ENCODE measurements around the gene FANCI. TPM values are rescaled to one million over a fixed set of nuclear protein-coding genes. Genes with fewer than 3 reads are reported as not detected.
"Not testable (repeated sequence)": the region's sequence is repeated elsewhere in the genome, so short reads cannot be mapped to it uniquely, and the experiment has no call there.

Gene FANCI
- total RNA-seq, 4 donors from 2014 or later: 5.0 to 32.3 (median 15.0) TPM

- Histone ChIP-seq H3K4me3 (no peak overlapping the region), H3K36me3 (peaks cover 0 to 5% (median 0%) of the 10 kb centered on the region in 3 donors), H3K4me1 (peaks cover 8 to 22% (median 11%) of the 10 kb centered on the region in 3 donors), H3K27ac (no peak overlapping the region), H3K9me3 (no peaks in the 10 kb centered on the region), H3K27me3 (no peaks in the 10 kb centered on the region)
- intact Hi-C loops (cut with DNase I): no loop called here
- TF ChIP-seq POLR2A (IDR thresholded peaks at IDR 0.05) (no peak), CTCF (IDR thresholded peaks at IDR 0.05) (no peak)
- DNase-seq: no peak
- WGBS, 2 donors: 72 to 73% methylated on average over 2 of the region's 2 CpGs
Observed at GRCh38 chr15:89247446-89247845, 3.7 kb downstream of the FANCI start.

- 93 to 96% methylated on average over 2 of the region's 2 CpGs for WGBS, 2 donors
- intact Hi-C loops (cut with DNase I): no loop called here
- Histone ChIP-seq H3K9me3 (no peaks in the 10 kb centered on the region), H3K4me1 (peaks cover 7 to 11% (median 8%) of the 10 kb centered on the region in 3 donors), H3K4me3 (no peak overlapping the region), H3K27me3 (no peaks in the 10 kb centered on the region), H3K36me3 (peaks cover 0 to 5% (median 0%) of the 10 kb centered on the region in 3 donors), H3K27ac (no peak overlapping the region)
- TF ChIP-seq POLR2A (IDR thresholded peaks at IDR 0.05) (no peak), CTCF (IDR thresholded peaks at IDR 0.05) (no peak)
- DNase-seq: no peak
Observed at GRCh38 chr15:89248584-89248983, 4.8 kb downstream of the FANCI start.

- H3K9me3 ChIP-seq; H3K27me3 ChIP-seq; H3K36me3 ChIP-seq; intact Hi-C loops (cut with DNase I); DNase-seq; H3K4me3 ChIP-seq; H3K4me1 ChIP-seq; H3K27ac ChIP-seq: not testable (repeated sequence)
- 91 to 94% methylated on average over 5 of the region's 5 CpGs for WGBS, 2 donors
Observed at GRCh38 chr15:89250142-89250541, 6.4 kb downstream of the FANCI start.

- H3K27ac ChIP-seq; H3K4me3 ChIP-seq; H3K4me1 ChIP-seq; DNase-seq; H3K27me3 ChIP-seq; intact Hi-C loops (cut with DNase I); H3K9me3 ChIP-seq: not testable (repeated sequence)
- 96 to 100% methylated on average over 2 to 4 of the region's 4 CpGs for WGBS, 2 donors
- peaks cover 0 to 28% (median 0%) of the 10 kb centered on the region in 3 donors for H3K36me3 ChIP-seq
Observed at GRCh38 chr15:89277281-89277680, 33.5 kb downstream of the FANCI start.

- Histone ChIP-seq H3K27ac (no peak overlapping the region), H3K36me3 (peaks cover 0 to 33% (median 0%) of the 10 kb centered on the region in 3 donors), H3K27me3 (no peaks in the 10 kb centered on the region), H3K9me3 (no peaks in the 10 kb centered on the region), H3K4me3 (no peak overlapping the region), H3K4me1 (no peaks in the 10 kb centered on the region)
- DNase-seq: no peak
- intact Hi-C loops (cut with DNase I): no loop called here
- 71 to 74% methylated on average over 1 of the region's 1 CpG for WGBS, 2 donors
- TF ChIP-seq CTCF (IDR thresholded peaks at IDR 0.05): no peak
- no peak for TF ChIP-seq POLR2A (IDR thresholded peaks at IDR 0.05)
Observed at GRCh38 chr15:89278307-89278706, 34.5 kb downstream of the FANCI start.

- Histone ChIP-seq H3K4me3 (no peak overlapping the region), H3K27me3 (no peaks in the 10 kb centered on the region), H3K27ac (no peak overlapping the region), H3K9me3 (no peaks in the 10 kb centered on the region), H3K36me3 (peaks cover 0 to 48% (median 0%) of the 10 kb centered on the region in 3 donors), H3K4me1 (no peaks in the 10 kb centered on the region)
- no peak for DNase-seq
- WGBS, 2 donors: 95 to 96% methylated on average over 4 of the region's 4 CpGs
- intact Hi-C loops (cut with DNase I): no loop called here
- TF ChIP-seq CTCF (IDR thresholded peaks at IDR 0.05) (no peak), POLR2A (IDR thresholded peaks at IDR 0.05) (no peak)
Observed at GRCh38 chr15:89282631-89283030, 38.9 kb downstream of the FANCI start.
